Measurements from ENCODE around the gene SUPT3H. TPM values are rescaled to one million over a fixed set of nuclear protein-coding genes. Genes with fewer than 3 reads are reported as not detected.

The SUPT3H gene
- total RNA-seq, 1 donor from 2014 or later: 9.5 TPM

- intact Hi-C loops (cut with micrococcal nuclease): loop anchor here (5.0 kb wide), 1 partner anchor 133 kb away; no protein-coding TSS in a partner anchor
These were observed 353.1 kb downstream of the SUPT3H start for GRCh38 chr6:45024610-45025009.

- intact Hi-C loops (cut with micrococcal nuclease): loop anchor here (1.0 to 5.0 kb wide), 2 partner anchors 20 to 136 kb away; no protein-coding TSS in a partner anchor
These were observed 356.1 kb downstream of the SUPT3H start for GRCh38 chr6:45021676-45022075.

- intact Hi-C loops (cut with micrococcal nuclease): no loop called here
These were observed 365.0 kb downstream of the SUPT3H start for GRCh38 chr6:45012687-45013086.

- intact Hi-C loops (cut with micrococcal nuclease): loop anchor here (10.0 kb wide), 2 partner anchors 145 to 1005 kb away; partner anchors contain the start of gene CLIC5
These were observed 368.2 kb downstream of the SUPT3H start for GRCh38 chr6:45009576-45009975.

GRCh38 chr6:45006893-45007292, 370.8 kb downstream of the SUPT3H start:
- intact Hi-C loops (cut with micrococcal nuclease): loop anchor here (10.0 kb wide), 2 partner anchors 148 to 1008 kb away; partner anchors contain the start of gene CLIC5

GRCh38 chr6:45003961-45004360, 373.8 kb downstream of the SUPT3H start:
- intact Hi-C loops (cut with micrococcal nuclease): loop anchor here (2.0 to 10.0 kb wide), 4 partner anchors 71 to 1011 kb away; partner anchors contain the start of gene CLIC5

- intact Hi-C loops (cut with micrococcal nuclease): loop anchor here (2.0 to 10.0 kb wide), 4 partner anchors 71 to 1011 kb away; partner anchors contain the start of gene CLIC5
These were observed 374.3 kb downstream of the SUPT3H start for GRCh38 chr6:45003387-45003786.

- intact Hi-C loops (cut with micrococcal nuclease): loop anchor here (2.0 to 10.0 kb wide), 4 partner anchors 70 to 1012 kb away; partner anchors contain the start of gene CLIC5
These were observed 375.2 kb downstream of the SUPT3H start for GRCh38 chr6:45002390-45003105.

GRCh38 chr6:45001663-45002062, 376.1 kb downstream of the SUPT3H start:
- intact Hi-C loops (cut with micrococcal nuclease): loop anchor here (1.0 to 10.0 kb wide), 7 partner anchors 20 to 1013 kb away; partner anchors contain the start of genes CLIC5 and SUPT3H

- intact Hi-C loops (cut with micrococcal nuclease): loop anchor here (1.0 to 10.0 kb wide), 6 partner anchors 20 to 1014 kb away; partner anchors contain the start of genes CLIC5 and SUPT3H
These were observed 376.9 kb downstream of the SUPT3H start for GRCh38 chr6:45000833-45001232.

- intact Hi-C loops (cut with micrococcal nuclease): no loop called here
These were observed 378.7 kb downstream of the SUPT3H start for GRCh38 chr6:44999066-44999465.

GRCh38 chr6:44995486-44996132, 382.1 kb downstream of the SUPT3H start:
- intact Hi-C loops (cut with micrococcal nuclease): no loop called here

GRCh38 chr6:44989391-44989790, 388.3 kb downstream of the SUPT3H start:
- intact Hi-C loops (cut with micrococcal nuclease): no loop called here

- intact Hi-C loops (cut with micrococcal nuclease): no loop called here
These were observed 392.7 kb downstream of the SUPT3H start for GRCh38 chr6:44985006-44985405.

- intact Hi-C loops (cut with micrococcal nuclease): no loop called here
These were observed 394.0 kb downstream of the SUPT3H start for GRCh38 chr6:44983467-44984365.

GRCh38 chr6:44980841-44981240, 396.9 kb downstream of the SUPT3H start:
- intact Hi-C loops (cut with micrococcal nuclease): no loop called here

- intact Hi-C loops (cut with micrococcal nuclease): loop anchor here (5.0 kb wide), 1 partner anchor 40 kb away; no protein-coding TSS in a partner anchor
These were observed 400.8 kb downstream of the SUPT3H start for GRCh38 chr6:44976677-44977641.

- intact Hi-C loops (cut with micrococcal nuclease): no loop called here
These were observed 403.2 kb downstream of the SUPT3H start for GRCh38 chr6:44974511-44974910.

- intact Hi-C loops (cut with micrococcal nuclease): no loop called here
These were observed 405.0 kb downstream of the SUPT3H start for GRCh38 chr6:44972709-44973108.
